Measurements from ENCODE around the gene LY6G6F.

LY6G6F gene

GRCh38 chr6:31722173-31722572 lies 15.5 kb downstream of the LY6G6F start:
- in situ Hi-C loops (cut with MboI; ENCODE audit: low sequenced_read_pairs), result no loop called here

GRCh38 chr6:31723245-31723979 lies 16.7 kb downstream of the LY6G6F start, which contains the start of gene MPIG6B:
TSS of gene MPIG6B (plus strand) at chr6:31723373. CDS start at chr6:31723384, 11 bp downstream.
- in situ Hi-C loops (cut with MboI; ENCODE audit: low sequenced_read_pairs), result no loop called here

GRCh38 chr6:31723980-31724691 lies 17.5 kb downstream of the LY6G6F start:
- in situ Hi-C loops (cut with MboI; ENCODE audit: low sequenced_read_pairs), result no loop called here

- in situ Hi-C loops (cut with MboI; ENCODE audit: low sequenced_read_pairs), result no loop called here
Observed at GRCh38 chr6:31725502-31726350, 19.1 kb downstream of the LY6G6F start.

- in situ Hi-C loops (cut with MboI; ENCODE audit: low sequenced_read_pairs), result no loop called here
Observed at GRCh38 chr6:31727034-31727716, 20.5 kb downstream of the LY6G6F start.

GRCh38 chr6:31727717-31728671 lies 21.3 kb downstream of the LY6G6F start:
- in situ Hi-C loops (cut with MboI; ENCODE audit: low sequenced_read_pairs), result no loop called here

GRCh38 chr6:31728767-31729514 lies 22.3 kb downstream of the LY6G6F start, which contains the start of gene DDAH2:
TSS of gene DDAH2 (minus strand) at chr6:31729299. CDS start at chr6:31729161, 138 bp downstream.
- in situ Hi-C loops (cut with MboI; ENCODE audit: low sequenced_read_pairs), result no loop called here

GRCh38 chr6:31729515-31729978 lies 22.9 kb downstream of the LY6G6F start:
- in situ Hi-C loops (cut with MboI; ENCODE audit: low sequenced_read_pairs), result no loop called here

GRCh38 chr6:31729979-31730630 lies 23.4 kb downstream of the LY6G6F start:
- in situ Hi-C loops (cut with MboI; ENCODE audit: low sequenced_read_pairs), result no loop called here

- in situ Hi-C loops (cut with MboI; ENCODE audit: low sequenced_read_pairs), result no loop called here
Observed at GRCh38 chr6:31730631-31731086, 24.0 kb downstream of the LY6G6F start.

GRCh38 chr6:31732029-31732428 lies 25.4 kb downstream of the LY6G6F start:
- in situ Hi-C loops (cut with MboI; ENCODE audit: low sequenced_read_pairs), result no loop called here

GRCh38 chr6:31733734-31734133 lies 27.1 kb downstream of the LY6G6F start:
- in situ Hi-C loops (cut with MboI; ENCODE audit: low sequenced_read_pairs), result no loop called here

- in situ Hi-C loops (cut with MboI; ENCODE audit: low sequenced_read_pairs), result no loop called here
Observed at GRCh38 chr6:31734247-31734820, 27.7 kb downstream of the LY6G6F start.

GRCh38 chr6:31734821-31735406 lies 28.2 kb downstream of the LY6G6F start:
- in situ Hi-C loops (cut with MboI; ENCODE audit: low sequenced_read_pairs), result no loop called here

- in situ Hi-C loops (cut with MboI; ENCODE audit: low sequenced_read_pairs), result no loop called here
Observed at GRCh38 chr6:31736021-31736767, 29.5 kb downstream of the LY6G6F start, which contains the start of gene CLIC1. TSS of gene CLIC1 (minus strand) at chr6:31736530. CDS start at chr6:31736300, 230 bp downstream.

- in situ Hi-C loops (cut with MboI; ENCODE audit: low sequenced_read_pairs), result no loop called here
Observed at GRCh38 chr6:31736768-31737314, 30.2 kb downstream of the LY6G6F start.

All from hTERT RPE-1 (cell line).